Stimulated activated CD8-positive, alpha-beta memory T cell treated with anti-CD3 and anti-CD28 coated beads, Interleukin-12 subunit alpha, Interleukin-12 subunit beta, amount 100 ng/mL, for 4 hours (primary cell): ENCODE data around the gene DYRK3.
A peak's percentile ranks its signal among the peaks of the same experiment; 100 is the strongest.
"Not testable (repeated sequence)": the region's sequence is repeated elsewhere in the genome, so short reads cannot be mapped to it uniquely, and the experiment has no call there.

ENCODE experiments used
- DNase-seq: peaks from one replicate; pipeline ENCODE4 v3.0.0-alpha.2; 2020; ENCODE audit warnings: low read depth

Gene DYRK3

DNA sequence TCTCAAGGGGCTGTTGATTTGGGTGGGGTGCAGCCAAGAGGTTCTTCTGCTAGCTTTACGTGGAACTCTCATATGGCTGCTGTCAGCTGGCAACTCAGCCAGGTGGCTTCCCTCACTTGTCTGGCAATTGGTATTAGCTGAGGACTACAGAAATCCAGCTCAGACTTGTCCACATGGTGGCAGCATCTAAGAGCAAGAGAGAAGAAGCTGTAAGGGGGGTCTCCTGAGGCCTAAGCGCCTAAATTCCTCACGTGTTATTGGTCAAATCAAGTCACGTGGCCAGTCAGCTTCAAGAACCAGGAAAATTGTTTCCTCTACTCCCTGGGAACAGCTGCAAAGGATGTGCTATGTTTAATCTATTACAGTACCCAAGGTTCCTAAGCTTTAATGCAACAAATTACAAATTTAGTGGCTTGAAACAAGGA lies 4.2 kb upstream of the DYRK3 start:
- DNase-seq, result no peak

DNA sequence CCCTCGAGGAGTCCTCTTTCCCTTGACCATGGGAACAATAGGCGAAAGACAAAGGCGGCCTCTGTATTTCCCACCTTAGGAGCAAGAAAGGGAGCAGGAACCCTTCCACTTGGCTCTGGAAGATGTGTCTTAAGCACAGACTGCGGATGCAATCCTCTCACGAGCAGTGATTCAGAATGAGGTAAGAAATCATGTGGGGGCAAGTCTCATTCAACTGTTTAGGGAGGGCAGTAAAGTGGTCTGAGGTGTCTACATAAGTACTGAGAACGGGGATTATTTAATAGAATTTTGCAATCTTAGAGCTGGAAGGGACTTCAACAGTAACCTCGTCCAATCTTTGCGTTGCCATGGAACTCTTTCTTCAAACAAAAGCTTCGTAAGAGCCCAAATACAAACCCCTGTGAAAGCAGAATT lies 1.6 kb upstream of the DYRK3 start:
- DNase-seq, result no peak

DNA sequence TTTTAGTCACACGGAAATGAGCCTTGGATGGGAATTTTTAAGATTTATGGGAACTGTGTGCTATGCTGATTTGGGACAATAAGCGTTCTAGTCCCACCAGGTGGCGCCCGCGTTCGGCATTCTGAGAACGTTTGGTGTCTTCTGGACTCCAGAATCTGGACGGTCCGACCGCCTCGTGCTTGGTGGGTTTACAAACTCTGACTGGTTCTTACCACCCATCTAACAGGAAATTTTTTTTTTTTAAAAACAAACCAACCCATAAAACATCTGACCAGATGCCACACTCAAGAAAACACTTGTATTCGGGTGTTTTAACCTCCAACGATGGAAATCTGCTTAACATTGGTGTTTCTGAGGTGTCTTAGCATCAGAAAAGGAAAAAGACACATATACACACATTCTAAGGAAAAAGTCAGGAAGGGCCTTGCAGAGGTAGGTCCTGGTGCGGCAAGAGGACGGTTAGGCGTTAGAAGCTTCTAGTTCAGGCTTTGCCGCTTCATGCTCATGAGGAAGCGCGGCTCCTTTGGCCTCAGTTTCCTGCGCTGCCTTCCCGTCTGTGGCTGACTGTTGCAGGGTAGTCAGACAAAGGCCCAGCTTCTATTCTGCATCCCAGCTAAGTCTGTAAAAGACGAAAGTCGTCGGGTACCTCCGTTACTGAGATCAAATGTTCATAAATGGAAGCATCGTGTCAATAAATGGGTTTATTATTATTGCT lies 814 bp upstream of the DYRK3 start:
- DNase-seq, result peak; percentile 49

DNA sequence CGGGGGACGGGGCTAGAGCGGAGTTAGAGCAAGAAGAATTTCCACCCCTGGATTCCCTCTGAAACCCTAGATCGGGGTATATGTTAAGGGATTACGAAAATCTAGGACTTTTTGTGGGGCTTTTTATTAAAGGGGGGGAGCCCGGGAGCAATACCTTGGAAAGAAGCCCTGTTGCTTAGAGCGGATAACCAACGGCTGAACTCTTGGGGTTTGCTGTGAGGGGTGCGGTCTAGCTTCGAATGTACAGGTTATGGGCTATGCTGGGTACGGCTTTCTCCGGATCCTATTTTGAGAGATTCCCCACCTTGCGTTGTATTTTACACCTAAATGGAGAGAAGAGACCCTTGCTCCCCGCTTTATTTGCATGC lies 626 bp downstream of the DYRK3 start:
- DNase-seq, result no peak

DNA sequence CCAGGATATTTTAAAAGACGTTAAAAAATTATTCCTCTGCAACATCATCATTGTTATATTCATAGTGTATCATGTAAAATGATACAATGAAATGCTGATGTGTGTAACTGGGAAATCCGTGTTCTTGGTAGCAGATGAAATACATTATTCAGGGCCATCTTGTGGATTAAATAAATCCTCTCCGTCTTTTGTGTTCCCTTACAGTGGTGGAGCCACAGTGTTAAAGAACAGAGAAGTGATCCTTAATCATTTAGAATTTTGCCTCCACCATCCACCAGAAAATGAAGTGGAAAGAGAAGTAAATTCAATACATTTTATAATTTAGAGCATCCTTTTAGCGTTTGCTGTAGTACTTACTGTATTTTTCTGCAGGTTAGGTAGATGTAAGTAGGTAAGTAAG lies 1.3 kb downstream of the DYRK3 start:
- no peak for DNase-seq

DNA sequence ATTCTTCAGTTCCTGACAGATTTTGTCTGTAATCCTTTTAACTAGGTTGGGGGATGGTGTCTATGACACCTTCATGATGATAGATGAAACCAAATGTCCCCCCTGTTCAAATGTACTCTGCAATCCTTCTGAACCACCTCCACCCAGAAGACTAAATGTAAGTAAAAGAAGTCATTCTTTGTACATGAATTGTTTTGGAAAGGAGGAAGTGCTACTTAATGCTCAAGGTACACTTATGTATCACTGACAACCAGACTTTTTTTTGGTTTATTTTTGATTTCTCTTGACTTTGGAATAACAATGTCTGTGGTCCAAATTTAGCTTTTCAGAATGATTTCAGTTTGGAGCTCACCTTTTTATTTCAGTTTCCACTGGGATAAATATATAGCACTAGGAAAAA lies 2.3 kb downstream of the DYRK3 start:
- no peak for DNase-seq

DNA sequence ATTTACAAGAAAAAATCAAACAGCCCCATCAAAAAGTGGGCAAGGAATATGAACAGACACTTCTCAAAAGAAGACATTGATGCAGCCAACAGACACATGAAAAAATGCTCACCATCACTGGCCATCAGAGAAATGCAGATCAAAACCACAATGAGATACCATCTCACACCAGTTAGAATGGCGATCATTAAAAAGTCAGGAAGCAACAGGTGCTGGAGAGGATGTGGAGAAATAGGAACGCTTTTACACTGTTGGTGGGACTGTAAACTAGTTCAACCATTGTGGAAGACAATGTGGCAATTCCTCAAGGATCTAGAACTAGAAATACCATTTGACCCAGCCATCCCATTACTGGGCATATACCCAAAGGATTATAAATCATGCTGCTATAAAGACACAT lies 6.7 kb downstream of the DYRK3 start:
- DNase-seq, result not testable (repeated sequence)

DNA sequence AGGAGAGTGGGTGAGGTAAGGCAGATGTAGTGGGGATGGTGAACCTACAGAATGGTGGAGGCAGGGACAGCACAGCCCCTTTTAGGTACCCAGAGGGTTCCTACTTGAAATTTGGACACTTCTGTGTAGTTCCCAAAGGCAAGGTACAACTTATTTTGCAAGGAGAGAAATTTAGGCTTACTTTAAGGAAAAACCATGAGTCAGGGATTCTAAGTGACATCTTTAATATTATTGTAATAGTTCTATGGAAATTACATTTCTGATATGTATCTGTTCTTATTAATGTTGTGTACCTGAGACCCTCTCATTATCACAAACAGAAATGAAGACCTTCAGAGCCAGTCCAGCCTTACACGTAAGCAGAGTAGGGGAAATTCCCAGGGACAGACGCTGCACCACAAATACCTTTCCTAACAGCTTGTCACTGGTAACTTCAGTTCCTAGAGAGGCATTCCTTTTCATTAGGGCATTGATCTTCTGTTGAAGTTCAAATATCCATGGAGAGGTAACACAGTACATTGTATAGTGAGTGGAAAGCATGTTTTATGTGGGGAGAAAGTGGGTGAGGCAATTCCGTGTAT lies 7.9 kb downstream of the DYRK3 start:
- DNase-seq, result no peak

DNA sequence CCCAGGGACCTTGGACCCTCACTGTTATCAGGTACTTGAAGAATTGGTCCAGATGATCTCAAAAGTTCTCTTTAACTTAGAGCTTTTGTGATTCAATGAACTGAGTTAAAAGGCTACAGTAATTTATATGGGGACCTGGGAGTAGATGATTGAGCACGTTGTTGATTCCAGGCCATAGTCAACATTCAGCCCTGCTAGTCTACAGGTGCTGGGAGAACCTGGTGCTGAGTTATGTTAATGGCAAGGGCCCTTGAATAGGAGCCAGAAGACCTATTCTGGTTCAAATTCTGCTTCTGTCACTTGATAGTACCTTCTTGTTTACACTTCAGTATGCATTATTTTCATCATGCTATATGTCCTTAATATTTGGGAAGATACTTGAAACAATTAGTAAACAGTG lies 11.2 kb downstream of the DYRK3 start:
- DNase-seq, result no peak

DNA sequence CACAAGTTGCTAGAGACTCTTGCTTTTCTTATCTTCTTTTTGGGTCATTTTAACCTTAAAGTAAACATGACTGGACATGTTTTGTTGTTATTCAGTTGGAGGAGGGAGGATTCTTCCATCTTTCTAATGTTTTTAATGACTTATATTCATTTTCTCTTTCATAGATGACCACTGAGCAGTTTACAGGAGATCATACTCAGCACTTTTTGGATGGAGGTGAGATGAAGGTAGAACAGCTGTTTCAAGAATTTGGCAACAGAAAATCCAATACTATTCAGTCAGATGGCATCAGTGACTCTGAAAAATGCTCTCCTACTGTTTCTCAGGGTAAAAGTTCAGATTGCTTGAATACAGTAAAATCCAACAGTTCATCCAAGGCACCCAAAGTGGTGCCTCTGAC lies 11.9 kb downstream of the DYRK3 start:
- no peak for DNase-seq

DNA sequence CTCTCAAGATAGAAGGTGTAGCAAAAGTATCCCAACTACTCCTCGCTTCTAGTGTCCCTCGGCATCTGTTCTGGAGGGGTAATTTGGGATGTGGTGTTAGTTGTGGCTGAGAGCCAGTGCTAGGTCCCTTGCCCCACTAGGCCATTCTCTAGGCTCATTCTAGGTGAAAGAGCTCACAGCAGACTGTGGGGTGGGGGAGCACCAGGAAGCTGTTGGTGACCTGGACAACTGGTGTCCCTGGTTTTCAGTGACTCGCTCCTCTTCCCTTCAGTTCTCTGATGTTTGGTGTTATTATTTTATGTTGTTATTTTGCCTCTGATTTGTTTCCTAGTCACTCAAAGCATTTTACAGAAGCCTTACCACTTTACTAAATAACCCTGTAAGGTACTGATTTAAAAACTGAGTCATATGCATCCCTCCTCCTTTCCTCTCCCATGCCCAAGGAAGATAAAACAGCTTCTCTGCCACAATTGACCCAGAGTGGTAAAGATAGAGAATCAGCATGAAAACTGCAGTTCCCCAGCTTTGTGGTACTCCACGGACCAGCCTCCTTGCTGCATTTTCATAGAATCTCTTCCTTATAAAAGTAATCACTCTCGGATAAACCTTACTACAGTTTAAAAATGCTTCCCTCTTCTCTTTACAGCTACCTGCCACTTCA lies 14.1 kb downstream of the DYRK3 start:
- no peak for DNase-seq

DNA sequence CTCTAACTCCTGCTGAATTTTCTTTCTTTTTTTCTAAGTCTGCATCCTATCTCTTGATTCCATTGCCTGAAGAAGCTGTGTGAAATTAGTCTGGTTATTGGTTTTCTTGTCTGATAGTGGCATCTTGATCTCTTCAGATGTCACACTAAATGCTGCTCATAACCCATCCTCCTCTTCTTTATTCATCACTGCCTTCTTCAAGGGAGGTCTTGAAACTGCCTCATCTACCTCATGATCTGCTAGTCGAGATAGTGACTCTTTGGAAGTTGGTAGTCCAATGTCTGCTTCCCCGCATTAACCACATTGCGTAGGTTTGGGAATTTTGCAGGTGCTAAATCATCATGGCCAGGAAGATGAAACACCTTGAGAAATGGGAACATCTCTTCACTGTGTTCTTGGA lies 15.7 kb downstream of the DYRK3 start:
- DNase-seq, result no peak

DNA sequence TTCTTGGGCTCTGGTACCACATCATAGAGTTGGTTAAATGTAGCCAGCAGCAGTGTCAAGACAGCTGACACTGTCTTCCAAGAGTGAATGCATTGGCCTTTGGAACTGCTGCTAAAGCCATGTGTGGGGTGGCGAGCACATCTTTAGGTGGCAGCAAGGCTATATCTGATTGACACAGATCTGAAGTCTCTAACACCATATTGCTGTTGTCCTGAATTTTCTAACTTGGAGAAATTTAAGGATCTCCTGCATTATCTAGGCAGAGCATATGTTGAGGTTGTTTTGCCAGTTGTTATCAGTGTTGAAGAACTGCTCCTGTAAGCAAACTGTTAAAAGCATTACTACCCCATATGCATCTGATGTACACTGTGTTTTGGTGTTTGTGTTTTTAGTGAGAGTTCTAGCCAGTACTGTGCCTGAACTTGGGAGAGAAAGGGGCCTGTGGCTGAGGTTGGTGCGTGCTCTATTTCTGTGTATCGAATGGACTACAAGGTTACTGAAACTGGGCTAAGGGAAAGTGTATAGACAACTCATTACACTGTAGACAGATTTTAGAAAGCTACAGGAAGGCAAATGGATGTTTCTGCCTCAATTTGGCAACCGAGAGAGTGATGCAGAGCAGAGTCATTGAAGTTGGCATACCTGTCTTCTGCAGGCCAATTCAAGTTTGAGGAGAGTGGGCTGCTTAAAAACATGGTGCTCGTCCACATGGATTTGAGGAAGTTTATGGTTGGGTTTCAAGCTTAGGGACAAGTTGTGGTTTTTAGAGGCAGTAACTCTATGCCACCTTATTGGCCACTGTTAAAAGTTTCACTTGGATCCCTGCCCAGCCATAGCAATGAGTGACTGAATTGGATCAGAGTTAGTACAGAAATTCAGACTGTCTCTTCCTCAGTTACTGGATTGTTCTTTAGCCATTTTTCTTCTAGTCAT lies 16.9 kb downstream of the DYRK3 start:
- no peak for DNase-seq

DNA sequence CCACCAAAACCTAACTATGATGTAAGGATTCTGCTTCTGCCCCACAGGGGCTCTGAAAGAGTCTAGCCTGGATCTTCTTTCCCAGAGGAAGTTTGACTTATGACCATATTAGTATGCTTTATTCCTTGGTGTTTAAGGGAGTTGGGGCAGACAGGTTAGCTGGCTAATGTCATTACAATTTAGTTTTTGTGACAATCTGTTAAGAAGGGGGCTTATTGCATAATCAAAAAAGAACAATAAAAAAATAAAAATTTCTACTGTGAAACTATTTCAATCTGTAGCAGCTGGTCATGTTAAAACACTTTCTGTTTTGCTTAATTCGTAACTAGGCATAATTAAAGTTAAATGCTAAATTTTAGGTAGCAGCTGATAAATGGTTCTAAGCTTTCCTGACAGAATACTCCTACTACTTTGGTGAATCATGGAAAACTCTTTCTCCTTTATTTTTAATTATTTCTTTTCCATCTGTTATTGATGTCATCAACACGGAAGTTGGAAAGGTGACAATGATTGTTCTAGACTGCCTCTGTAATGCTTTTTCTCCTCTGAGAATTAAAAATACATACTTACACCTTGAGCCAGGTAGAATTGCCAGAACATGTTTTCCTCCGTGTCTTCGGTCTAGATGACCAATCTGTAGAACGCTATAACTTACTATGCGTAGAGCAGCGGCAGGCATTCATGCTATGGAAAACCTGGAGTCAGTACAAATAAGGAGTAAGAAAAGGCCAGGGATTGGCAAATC lies 18.6 kb downstream of the DYRK3 start:
- no peak for DNase-seq

DNA sequence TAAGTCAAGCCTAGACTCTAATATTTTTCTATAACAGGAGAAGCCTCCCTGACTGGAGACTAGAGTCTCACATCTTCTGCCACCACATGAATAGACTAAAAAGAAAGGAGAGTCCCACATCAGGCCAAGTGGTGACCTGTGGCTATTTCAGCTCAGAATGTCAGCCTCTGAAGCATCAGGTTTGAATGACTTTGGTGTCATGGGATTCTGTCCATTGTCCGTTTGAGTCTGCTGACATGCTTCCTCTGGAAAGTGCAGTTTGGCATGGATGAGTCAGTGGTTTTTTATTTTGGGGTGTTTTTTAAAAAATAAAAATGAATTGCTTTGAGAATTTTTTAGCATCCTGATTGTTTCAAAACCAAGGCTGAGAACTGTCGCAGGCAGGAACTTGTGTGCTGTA lies 19.5 kb downstream of the DYRK3 start:
- no peak for DNase-seq

DNA sequence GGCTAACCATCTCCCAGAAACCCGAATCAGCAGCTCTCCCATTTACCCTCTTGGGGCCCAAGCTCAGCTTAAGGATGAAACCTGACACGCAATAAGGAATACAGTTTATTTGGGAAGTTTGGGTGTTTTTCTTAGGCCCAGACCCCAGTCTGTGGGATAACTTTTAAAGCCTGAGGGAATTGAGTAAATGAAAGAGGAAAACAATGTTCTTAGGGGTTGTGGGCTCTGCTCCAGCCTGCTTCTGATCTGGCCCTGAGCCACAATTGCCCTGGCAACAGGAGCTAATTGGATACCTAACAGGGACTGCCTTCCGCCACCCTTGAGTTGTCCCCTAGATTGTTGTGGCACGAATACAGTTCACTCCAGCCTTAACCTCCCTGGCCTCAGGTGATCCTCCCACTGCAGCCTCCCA lies 20.1 kb downstream of the DYRK3 start:
- no peak for DNase-seq

DNA sequence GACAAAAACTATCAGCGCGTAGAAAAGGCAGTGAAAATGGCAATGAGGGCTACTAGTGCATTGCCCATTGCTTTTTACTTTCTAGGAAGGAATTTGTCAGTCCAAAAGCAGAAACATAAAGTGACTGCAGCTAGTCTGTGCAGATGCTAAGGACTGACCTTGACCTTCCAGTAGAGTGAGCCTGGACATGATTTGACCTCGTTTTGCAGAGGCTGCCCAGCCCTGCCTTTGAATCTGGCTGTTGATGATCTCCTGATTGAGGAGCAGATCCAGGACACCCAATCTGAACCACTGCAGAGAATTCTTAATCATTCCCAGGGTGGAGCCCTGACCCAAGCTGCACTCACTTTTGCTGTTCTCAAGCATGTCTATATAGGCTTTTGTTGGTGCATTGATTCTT lies 21.6 kb downstream of the DYRK3 start:
- no peak for DNase-seq

DNA sequence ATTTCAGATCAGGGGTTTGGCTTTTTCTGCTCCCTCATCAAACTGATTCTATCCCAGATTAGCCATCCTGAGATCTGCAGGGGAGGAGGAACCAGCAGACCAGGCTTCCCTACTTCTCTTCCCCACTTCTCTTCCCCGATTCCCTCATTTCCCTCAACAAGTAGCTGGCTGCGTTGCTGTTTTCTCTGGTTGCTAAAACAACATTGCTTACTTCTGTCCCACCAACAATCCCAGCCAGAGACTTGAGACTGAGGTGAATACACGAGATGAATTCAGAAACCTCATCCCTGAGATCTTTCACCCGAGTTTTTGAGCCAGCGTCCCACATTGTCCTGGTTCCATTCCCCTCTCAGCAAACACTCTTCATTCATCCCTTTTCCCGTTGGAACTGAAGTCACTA lies 22.4 kb downstream of the DYRK3 start:
- no peak for DNase-seq

DNA sequence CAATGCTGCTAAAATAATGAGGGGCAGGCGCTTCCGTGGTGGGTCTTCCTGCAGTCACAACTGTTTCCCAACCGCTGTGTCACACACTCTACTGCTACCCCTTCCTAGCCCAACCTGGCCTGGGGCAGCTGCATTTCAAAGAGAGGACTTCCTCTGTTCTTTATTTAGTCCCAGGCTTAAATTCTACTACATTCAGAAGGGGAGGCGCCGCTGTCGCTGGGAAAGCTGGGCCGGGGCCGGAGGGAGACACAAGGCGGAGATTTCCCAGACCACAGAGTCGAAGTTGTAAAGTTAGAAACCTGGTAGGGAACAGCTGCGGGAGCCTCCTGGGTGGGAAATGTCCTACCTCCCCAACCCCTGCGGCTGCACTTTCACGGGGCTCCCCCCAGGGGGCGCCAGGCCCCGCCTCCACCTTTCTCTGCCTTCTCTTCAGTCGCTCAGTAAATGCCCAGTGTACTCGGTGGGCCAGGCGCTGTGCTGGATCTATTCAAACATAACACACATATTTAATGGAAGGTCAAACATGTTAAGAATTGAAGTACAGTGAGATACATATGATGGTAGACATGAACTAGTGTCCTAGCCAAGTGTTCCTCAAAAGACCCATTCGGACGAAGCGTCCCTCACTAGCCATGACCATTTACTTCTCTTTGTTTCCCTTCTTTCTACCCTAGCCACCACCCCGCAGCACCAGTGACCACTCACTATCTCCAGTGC lies 23.1 kb downstream of the DYRK3 start:
- DNase-seq, result no peak

DNA sequence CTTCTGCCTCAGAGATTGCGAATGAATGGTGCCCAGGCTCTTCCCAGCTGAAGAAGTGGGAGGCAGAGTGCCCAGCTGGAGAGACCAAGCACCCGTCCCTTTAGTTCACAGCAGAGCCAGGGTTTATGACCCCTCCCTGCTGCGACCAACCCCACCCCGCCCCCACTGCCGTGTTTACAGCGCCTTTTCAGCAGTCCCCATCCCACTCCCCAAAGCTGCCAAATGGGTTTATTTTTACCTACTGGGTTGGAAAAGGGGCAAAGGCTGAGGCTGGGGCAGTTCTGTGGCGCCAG lies 23.6 kb downstream of the DYRK3 start:
- no peak for DNase-seq

DNA sequence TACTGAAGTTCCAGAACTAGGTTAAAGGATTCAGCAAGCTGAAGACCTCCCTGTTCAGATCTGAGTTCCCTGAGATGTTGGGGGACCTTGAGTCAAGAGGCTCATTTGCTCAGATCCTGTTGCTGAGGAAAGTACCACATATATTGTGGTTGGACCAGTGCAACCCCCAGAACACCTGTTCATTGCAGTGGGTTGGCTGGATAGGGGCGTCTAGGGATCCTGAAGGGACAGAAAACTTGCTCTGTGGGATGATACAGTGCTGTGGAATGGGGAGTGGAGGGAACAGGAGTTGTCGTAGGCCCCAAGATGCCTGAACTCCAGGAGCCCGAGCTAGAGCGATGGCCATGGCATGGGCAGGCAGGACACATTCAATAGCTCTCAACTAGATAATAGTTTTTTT lies 24.8 kb downstream of the DYRK3 start:
- DNase-seq, result no peak
